ENCODE measurements around the gene MYB.

DNA sequence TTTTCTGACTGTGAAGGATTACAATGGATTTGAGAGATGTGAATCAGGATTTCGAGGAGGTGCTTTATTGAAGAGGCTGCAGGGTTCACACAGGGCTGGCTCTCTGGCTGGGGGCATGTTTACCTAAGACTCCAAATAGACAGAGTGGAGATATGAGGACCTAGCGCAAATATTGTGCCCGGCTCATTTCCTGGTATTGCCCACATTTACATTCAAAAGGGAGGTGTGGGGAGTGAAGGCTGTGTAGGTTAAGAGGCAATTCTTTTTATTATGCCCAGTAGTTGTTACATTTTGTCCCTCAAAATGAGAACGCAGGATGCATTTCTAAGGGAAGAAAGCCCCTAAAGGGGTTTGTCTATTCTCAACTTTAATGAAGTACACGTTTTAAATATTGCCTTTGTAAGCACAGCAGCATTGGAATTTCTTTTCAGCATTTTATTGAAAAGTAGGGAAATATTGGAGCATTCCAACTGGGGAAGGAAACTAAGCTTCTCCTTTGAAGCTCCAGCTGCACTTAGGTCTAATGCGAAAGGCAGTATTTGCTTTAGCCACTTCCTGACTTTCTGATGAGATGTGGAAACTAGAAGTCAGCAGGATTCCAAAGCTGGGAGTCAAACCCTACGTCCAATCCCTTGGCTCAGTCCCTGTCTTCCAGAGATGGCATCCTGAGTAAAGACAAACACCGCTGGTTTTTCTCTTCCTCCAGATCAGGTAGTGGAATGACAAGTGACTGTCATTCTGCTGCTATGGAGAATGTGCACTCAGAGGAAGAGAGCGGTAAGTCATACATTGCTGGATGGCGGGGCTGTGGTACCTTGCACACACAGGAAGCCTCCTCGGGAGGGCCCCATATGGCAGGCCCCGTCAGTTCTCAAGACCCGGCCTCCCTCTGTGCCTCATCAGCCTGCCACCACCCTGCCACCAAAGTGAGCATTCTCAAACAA lies 70.7 kb downstream of the MYB start:
- TF ChIP-seq, protein P1, sequence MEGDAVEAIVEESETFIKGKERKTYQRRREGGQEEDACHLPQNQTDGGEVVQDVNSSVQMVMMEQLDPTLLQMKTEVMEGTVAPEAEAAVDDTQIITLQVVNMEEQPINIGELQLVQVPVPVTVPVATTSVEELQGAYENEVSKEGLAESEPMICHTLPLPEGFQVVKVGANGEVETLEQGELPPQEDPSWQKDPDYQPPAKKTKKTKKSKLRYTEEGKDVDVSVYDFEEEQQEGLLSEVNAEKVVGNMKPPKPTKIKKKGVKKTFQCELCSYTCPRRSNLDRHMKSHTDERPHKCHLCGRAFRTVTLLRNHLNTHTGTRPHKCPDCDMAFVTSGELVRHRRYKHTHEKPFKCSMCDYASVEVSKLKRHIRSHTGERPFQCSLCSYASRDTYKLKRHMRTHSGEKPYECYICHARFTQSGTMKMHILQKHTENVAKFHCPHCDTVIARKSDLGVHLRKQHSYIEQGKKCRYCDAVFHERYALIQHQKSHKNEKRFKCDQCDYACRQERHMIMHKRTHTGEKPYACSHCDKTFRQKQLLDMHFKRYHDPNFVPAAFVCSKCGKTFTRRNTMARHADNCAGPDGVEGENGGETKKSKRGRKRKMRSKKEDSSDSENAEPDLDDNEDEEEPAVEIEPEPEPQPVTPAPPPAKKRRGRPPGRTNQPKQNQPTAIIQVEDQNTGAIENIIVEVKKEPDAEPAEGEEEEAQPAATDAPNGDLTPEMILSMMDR (conservative IDR thresholded peaks at IDR 0.05 in 1 of 2, IDR thresholded peaks at IDR 0.05 in 1 of 2; ENCODE audit: low read depth in 1 of 2, low read length in 2 of 2): no peak
- TF ChIP-seq EZH2 (IDR thresholded peaks at IDR 0.05; ENCODE audit: low read length, missing control alignments): no peak

All from fibroblast of lung (primary cell).